NOMO-1 treated with DMSO at 0.1 percent for 48 hours (cell line): Measurements from ENCODE around the gene TRIM24.

ENCODE experiments used
- DNase-seq: peaks from one replicate; lab custom pipeline; 2025; ENCODE audit not compliant: unreplicated experiment; lab: John Stamatoyannopoulos, UW

Gene TRIM24

GRCh38 chr7:138618506-138618905, 158.4 kb downstream of the TRIM24 start:
- no peak for DNase-seq

- no peak for DNase-seq
These were observed 158.9 kb downstream of the TRIM24 start for GRCh38 chr7:138618933-138619332.

- no peak for DNase-seq
These were observed 162.8 kb downstream of the TRIM24 start for GRCh38 chr7:138622841-138623240.

- no peak for DNase-seq
These were observed 165.2 kb downstream of the TRIM24 start for GRCh38 chr7:138625084-138625848.

GRCh38 chr7:138625849-138626230, 165.8 kb downstream of the TRIM24 start:
- peak; percentile 38 for DNase-seq

GRCh38 chr7:138626846-138627245, 166.8 kb downstream of the TRIM24 start:
- DNase-seq: no peak

GRCh38 chr7:138627361-138627760, 167.3 kb downstream of the TRIM24 start:
- no peak for DNase-seq

GRCh38 chr7:138630059-138630610, 170.1 kb downstream of the TRIM24 start:
- DNase-seq: no peak

- DNase-seq: no peak
These were observed 172.3 kb downstream of the TRIM24 start for GRCh38 chr7:138632384-138632783.

- no peak for DNase-seq
These were observed 173.0 kb downstream of the TRIM24 start for GRCh38 chr7:138632826-138633602.
